GM19455 (cell line): ENCODE measurements around the gene MARCHF11.

Experiments used
- ATAC-seq: cut with Tn5 transposase; IDR thresholded peaks from one replicate; pipeline ENCODE4 v1.9.1; 2021; ENCODE audit not compliant: unreplicated experiment

Gene MARCHF11

DNA sequence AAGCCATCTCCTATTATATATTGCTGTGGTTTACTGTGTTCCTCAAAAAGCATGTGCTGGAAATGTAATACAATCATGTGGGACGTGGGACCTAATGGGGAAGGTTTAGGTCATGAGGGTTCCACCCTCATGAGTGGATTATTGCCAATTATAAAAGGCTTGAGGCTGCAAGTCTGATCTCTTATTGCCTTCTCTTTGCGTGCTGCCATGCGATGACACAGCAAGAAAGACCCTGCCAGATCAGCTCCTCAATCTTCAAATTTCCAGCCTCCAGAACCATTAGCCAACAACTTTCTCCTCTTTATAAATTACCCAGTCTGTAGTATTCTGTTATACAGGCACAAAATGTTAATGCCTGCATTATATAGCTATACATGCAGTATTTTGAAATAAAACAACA, 45.4 kb downstream of the MARCHF11 start:
- no peak for ATAC-seq

DNA sequence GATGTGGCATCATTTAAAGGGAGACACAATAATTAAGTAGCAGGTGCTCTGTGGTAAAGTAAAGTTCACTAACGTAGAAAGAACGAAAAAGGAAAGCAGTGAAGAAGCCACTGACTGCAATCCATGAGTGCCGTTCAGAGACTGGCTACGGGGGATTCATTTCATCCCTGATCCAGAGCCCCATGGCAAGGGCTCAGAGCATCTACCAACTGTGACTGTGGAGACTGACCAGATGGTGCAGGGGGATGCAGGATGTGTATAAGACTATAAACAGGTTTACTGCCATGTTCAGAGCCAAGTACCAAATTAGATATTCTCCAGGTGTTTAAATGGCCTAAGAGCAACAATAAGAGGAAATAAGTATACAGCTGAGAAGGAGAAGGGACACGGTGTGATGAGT, 47.7 kb downstream of the MARCHF11 start:
- no peak for ATAC-seq

DNA sequence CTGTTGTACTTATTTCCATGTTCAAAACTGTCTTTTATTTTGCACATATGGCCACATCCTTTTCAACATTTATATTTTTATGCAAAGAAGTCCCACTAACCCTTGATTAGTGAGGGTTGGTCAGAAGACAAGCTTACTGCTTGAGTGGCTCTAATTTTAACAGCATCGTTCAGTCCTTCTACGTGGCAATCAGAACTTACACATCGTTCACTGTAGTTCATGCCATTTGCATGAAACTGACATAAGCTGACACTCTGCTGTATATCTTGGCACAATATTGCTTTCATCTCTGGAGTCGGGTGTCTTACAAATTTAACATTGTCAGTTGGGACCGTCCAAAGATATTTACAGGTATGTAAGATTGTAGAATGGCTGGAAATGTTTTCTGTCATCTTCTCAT, 50.6 kb downstream of the MARCHF11 start:
- ATAC-seq: no peak

DNA sequence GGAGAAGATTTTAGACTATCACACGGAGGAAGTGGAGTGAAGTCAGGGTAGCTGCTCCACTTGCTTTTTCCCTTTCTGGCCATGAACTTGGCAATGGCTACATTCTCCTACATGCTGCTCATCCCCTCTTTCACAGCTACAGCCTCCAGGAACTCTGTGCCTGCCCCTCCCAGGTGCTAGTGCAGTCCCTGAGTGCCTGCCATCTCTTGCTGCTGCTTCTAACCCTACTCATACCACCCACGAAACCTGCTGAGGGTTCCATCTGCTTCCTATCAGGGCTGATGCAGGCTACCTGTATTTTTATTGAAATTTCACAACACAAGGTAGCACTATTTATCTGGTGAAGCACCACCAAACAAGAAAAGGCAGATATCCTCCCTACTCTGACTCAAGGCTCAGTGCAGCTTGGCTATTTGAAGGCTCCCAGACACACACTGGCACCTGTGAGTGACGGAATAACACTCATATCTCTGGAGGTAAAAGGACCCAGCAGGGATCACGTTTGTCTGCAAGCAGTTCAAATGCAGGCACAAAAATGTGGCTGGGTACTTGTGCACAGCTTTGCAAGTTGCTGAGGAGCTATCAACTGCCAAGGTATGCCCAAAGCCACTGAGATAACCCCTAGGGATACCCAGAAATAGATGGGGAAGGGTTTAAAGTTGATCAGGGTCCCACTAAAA, 51.6 kb downstream of the MARCHF11 start:
- ATAC-seq: no peak

DNA sequence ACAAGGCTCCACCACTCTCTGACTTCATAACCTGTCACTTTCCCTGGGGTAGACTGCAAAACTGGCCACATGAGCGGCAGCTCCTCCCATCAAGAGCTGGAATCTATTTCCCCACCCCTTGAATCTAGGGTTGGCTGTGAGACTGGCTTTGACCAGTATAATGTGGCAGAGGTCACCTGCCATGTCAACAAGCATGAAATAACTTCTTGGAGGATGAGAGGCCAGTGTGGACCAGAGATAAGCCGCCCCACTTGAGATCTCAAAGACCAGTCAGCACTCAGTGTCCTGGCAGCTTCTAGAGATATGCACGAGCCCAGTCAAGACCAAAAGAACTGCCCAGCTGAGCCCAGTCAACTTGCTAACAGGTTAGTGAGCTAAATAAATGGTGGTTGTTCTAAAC, 59.0 kb downstream of the MARCHF11 start:
- ATAC-seq: no peak

DNA sequence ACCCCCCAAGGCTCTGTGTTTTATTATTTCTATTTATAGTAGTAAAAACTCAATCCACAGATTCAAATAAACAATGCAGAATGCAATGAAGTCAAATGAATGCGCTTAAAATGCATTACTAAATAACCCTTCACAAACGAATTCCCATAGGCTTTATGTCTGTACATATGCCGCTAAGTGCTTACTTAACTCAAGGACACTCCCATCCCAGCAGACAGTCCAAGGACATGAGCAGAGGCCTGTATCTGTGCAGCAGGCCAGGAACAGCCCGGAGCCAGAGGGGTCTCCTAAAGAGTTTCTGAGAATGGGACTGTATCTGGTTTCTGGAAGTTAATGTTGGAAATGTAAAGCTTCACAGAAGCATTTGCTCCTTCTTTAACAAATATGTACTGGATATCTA, 59.8 kb downstream of the MARCHF11 start:
- no peak for ATAC-seq

DNA sequence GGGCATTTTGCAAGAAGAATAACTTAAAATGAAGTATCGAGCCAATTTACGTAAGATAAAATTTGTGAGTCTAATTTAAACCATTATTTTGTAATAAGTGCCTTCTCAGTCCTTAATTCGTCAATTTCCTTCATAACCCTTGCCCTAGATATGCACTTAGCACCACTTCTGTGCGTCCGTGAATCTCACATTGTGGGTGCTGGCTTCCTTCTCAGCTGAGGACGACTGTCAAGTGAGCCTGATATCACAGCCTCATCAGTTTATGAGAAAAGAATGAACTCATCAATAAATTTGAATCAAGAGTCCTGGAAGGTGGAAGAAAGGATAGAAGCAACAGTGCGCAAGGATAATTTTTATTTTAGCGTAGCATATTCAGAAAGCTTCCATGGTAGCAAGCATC, 64.5 kb downstream of the MARCHF11 start:
- no peak for ATAC-seq

DNA sequence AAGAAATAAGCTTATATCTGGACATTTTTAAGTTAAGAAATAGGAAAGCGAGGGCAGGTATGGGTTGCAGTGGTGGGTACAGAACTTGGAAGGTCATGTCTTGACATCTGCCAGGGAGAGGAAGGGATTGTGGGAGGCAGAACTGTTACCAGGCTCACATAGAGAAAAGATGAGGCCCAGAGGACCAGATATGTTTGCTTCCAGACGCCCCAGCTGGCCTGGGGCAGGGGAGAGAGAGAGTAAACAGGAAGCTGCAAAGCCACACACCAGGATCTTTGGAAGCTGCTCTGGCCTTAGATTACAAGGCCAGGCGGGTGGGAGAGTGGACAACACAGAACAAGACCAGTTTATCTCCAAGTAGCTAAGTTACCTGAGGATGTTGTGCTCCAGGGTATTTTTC, 71.2 kb downstream of the MARCHF11 start:
- ATAC-seq: no peak

DNA sequence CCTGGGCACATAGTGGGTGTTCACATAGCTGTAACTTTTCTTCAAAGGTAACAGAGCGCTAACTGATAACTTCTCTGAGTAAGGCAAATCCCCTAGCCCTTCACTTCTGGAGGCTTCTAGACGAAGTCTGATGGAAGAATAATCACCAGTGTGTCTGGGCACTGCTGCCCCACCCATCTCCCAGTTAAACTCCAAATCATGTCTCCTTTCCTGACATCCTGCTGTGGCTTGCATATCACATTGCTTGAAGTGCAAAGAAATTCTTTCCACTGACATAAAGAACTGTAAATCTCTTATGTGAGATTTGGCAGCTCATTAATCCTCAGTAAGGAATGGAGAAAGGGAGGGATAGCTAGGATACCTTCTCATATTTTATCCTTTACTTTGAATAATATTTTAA, 74.6 kb downstream of the MARCHF11 start:
- no peak for ATAC-seq

DNA sequence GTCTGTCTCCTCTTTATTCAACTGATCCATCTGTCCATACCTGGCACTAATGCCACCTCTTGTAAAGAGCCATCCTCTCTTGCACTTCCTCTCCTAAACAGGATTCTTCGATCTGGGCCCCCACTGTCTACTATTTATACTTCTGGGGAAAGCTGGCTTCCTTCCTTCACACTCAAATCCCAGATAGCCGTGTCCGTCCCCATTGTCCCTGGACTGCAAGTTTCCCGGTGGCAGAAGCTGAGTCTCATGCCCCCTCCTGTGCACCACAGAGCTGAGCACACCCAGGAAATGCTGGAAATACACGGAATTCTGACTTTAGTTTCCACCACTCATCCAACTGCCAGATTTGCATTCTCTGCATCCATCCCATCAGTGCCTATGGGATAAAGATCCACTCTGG, 84.0 kb downstream of the MARCHF11 start:
- ATAC-seq: no peak

DNA sequence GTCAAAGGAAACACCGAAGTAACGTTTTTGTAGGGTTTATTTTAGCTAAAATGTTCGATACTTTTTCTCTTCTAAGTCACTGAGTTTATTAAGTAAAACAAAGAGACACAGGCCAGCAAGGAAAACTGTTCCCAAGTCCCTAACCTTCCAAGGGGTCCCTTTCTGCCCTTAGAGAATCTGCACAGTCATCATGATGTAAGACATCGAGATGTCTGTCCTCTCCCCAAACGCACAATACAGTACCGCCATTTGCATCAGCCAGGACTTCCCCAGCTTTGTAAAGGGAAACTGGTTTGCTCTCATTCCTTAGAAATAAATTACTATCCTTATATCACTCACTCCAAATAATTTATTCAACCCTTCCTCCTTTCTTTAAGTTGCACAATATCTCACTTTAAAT, 89.3 kb downstream of the MARCHF11 start:
- ATAC-seq: no peak

DNA sequence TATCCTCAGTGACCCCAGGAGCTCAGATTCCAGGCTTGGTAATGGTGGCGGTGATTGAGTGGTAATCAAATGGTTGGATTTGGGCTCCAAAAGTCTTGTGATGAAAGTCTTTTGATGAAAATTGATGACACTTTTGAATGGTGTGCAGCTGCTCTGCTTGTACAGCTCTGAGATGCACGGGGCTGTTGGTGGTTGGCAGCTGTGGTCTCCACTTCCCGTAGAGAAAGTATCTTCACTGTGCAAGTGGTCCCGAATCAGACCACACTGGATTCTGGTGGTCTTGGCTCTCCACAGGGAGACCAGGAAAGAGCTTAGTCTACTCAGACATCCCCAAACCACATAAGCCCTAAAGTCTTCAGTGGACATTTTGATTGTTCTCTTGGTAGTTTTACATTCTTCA, 96.6 kb downstream of the MARCHF11 start:
- no peak for ATAC-seq

DNA sequence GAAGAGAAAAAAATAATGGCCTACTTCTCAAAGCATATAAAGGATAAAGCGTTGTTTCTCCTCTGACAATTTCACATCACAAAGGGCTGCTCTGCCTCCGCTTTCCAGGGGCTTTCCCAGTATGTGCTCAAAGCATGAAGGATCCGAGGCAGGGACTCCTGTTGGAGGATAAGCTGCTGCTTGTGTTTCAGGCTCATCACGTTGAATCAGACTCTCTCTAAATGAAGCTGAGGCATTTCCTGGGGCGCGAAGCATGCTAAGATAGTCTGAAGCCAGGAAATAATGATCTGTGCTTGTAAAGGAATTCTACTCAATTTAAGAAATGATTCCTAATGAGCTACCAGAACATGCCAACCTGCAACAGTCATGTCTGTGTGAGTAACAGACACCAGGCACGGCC, 97.5 kb downstream of the MARCHF11 start:
- ATAC-seq: no peak

DNA sequence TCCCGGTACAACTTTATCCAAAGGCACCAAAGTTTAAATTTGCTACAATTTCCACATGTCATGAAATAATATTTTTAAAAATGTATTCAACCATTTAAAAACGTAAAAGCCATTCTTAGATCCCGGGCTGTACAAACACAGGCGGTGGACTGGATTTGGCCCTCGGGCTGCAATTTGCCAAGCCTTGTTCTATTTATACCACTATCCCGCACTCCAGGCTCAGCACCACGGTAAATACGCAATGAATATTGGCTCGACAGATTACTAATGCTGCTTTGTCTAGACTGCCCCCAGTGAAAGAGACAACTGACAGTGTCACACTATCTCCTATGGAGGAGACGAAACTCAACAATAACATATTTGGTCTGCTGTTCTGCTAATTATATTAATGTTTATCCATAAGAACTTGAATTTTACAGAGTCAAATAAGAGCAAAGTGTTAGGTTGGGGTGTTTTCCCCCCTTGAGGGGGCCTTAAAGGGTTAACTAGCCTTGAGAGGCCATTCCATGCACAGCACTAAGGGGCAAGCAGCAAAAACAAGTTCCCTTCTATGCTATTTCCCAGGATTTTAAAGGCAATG, 98.1 kb downstream of the MARCHF11 start:
- no peak for ATAC-seq

DNA sequence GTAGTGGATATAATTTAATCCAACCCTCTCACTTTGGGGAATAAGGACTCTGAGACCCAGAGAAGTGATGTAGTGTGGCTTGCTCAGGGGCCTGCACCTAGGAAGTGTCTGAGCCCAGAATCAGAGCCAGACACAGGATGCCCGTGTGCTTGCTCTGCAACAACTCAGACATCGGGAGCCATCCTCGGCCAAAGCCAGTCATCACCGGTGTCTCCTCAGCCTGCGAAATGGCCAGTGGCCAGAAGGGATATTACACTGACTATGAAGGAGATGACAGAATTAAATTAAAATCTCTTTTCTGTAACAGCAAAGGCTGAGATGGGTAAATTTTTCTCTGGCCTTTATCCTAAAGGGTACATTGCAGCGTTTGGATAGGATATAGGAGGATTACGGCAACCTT, 102.9 kb downstream of the MARCHF11 start:
- no peak for ATAC-seq

DNA sequence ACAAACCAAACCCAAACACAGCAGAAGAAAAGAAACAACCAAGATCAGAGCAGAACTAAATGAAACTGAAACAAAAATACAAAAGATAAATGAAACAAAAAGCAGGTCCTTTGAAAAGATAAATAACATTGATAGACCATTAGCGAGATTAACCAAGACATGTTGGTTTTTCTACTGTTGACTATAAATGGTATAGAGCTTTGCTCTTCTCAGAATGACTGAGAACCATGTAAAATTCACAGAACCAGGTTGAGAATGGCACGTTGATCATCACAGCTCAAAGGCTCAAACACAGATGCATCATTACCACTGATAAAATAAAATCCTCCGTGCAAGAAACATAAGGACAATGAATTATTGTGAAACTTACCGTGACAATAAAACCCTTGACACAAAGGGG, 105.2 kb downstream of the MARCHF11 start:
- ATAC-seq: no peak

DNA sequence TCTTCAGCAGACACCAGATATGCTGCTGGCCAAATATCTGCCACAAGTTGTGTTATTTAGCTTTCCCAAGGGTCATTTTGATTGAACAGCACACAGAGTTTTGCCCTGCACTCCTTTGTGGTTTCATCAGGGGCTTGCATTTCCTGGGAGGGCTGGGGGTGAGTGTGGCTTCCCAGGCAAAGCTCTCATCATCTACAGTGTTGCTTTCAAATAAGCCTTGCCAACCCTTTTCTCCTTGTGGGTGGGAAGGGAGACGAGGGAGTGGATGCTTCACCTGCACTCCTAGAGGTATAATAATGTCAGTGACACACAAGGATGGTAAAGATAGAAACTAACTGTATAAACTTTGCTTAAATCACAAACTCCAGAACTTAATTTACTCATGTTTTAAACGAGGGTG, 107.0 kb downstream of the MARCHF11 start:
- no peak for ATAC-seq

DNA sequence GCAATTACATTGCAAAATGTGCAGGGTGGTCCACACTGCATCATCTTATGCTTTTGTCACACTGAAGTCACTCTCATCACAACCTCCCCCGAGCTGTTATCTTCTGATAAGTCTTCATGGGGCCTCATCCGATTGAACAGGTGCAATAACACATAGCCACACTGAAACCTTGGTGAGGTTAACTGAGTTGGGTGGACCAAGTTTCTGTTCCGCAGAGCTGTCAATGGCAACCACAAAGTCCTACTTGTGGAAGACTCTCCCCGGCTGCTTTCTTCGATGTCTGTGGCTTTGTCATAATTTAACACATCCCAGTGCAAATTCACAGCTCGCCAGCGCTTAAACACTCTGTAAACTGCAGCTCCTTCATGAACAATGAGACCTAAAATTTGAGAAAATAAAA, 112.2 kb downstream of the MARCHF11 start:
- ATAC-seq: no peak

DNA sequence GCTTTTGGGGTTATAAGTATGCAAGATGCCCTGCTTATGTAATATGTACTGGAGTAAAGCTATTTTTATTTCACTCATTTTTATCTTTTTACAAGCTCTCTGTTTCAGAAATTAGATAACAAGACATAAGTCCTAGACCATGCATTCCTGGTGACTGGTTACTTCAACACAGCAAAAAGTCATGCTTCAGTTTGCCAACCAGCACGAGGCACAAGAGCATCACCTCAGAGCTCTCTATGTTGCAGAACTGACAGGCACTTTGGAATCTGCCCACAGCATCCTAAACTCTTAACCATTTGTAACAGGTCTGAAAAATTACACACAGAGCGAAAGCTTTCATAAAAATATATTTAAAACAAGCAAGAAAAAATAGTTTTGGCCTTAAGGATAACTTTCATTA, 112.8 kb downstream of the MARCHF11 start:
- no peak for ATAC-seq

DNA sequence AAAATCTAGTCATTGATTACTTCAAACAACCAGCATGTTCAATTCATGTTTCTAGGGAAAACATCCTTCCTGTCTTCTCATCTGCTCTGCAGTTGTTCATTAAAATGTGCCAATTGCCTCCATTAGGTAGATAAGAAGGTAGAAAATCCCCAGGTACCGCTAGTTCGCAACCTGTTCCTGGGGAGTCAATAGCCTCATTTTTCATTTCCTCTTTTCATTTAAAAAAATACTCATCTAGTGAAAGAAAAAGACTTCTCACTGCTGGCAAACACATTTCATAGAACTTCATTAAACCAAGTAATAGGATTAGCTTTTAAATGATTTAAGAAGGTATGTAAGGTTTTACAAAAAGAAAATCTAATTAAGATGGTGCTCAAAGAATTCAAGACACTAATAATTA, 113.3 kb downstream of the MARCHF11 start:
- ATAC-seq: no peak

DNA sequence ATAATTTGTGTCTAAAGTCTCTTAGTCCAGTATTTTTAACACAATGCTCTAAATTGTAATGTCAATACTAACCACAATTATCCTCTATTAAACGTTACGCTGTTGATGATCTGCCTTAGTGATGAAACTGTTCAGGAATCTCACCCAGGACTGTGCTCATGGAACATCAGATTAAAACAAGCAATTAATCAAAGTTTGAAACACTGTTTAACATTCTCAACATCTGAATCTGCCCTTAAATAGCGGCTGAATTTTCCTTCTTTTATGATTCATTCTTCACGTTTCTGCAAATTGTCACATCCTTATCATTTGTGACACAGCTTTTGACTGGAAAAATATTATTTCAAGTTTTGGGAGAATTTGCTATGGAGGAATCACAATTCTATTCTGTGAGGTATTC, 113.8 kb downstream of the MARCHF11 start:
- ATAC-seq: no peak

DNA sequence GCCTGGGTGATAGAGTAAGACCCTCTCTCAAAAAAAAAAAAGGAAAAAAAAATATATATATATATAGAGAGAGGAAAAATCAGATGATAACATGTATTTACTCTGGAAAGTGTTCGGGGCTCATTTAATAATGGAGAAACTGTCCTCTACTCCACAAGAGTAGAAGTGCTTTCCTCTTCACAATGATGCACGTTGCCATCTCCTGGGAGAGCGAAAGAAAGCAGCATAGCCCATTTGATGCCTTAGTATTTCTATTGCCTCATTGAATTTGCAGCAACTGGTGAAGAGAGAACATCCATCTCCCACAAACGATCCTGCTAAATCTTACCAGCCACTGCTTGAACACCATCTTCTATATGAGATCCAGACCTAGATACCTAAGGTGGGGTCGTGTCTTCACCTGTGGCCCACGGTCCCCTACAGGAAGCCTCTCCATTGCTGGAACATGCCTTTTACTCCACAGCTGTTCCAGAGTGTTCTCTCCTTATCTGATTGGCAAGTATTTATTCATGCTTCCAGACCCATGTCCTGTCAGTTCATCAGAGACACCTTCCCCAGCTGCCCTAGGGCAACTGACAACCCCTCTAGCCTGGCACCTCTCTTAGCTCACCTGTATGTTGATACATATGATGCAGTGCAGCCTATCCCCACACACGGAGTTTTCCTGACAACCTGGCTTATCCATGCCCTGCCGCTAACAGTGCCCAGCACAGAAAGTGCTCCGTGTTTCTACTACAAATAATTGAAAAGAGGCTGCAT, 115.3 kb downstream of the MARCHF11 start:
- no peak for ATAC-seq

DNA sequence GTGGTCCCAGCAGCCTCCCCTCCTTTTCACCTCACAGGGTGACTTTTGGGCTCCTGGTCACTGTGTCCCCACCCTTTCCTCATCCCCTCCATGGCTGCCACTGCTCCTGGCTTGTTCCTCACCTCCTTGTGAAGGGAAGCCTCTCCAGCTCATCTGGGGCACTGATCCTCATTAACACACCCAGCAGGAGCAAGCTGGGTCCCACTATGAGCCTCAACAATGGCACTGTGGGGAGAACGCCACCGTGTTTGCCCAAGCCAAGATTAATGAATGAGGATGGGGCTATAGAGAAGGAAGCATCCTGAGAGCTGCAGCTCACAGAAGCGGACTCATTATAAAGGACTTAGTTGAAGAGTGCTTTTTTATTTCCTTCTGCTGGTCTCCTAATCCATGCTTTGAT, 118.4 kb downstream of the MARCHF11 start:
- no peak for ATAC-seq
